Stimulated activated naive CD8-positive, alpha-beta T cell treated with anti-CD3 and anti-CD28 coated beads, Interleukin-15, Interleukin-2, amounts not matched to agents 100 U/mL and 50 U/mL, for 24 hours (primary cell): ENCODE results near the gene C13orf46.

ENCODE experiments used
- ATAC-seq: fragments of 150-1000 bp; cut with Tn5 transposase; one replicate; pipeline ENCODE4 v1.10.0; 2021
- DNase-seq: peaks from one replicate; pipeline ENCODE4 v3.0.0; 2021

C13orf46 gene

GRCh38 chr13:114009590-114010400, 35.9 kb upstream of the C13orf46 start:
- ATAC-seq (no peak), DNase-seq (no peak)

GRCh38 chr13:114008964-114009589, 35.2 kb upstream of the C13orf46 start:
- ATAC-seq = no peak
- no peak for DNase-seq

DNA sequence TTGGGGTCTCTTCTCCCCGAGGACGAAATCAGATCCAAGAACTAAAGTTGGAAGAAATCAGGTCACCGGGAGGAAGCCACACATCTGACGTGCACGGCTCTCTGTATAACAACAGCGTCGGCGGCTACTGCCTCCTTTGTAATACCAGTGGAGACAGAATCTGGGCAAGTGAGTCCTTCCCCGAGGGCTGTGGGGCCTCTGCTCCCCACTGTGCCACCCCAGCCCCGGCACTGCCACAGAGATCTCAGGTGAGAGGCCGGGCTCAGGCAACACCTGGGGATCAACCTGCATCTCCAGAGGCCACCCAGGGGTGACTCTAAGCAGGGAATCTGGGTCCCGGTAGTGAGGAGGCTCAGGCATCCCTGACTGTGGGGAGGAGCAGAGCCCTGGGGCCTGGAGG, 33.7 kb upstream of the C13orf46 start:
- no peak for ATAC-seq
- DNase-seq = no peak

DNA sequence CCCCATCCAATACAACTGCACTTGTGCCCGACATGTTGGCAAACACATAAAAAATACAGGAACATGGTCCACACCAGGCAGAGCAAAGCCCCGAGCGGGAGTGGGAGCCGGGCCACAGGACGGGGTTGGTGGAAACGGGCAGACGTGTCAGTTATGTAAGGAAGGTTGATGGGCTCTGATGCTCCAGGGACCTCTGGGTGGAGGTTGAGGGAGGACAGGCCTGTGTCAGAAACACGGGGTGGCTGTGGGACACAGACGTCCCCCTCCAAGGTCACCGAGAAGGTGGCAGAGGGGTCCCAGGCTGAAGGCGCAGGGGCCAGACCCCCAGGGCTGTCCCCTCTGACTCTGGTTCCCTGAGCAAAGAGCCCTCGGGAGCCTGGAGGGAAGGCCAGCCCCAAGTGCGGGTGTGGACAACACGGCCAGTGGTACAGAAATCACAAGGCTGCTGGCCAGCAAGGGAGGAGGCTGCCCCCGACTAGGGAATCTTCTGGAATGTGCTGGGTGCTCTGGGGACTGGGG, 31.4 kb upstream of the C13orf46 start:
- no peak for ATAC-seq
- no peak for DNase-seq

GRCh38 chr13:114004420-114005205, 30.7 kb upstream of the C13orf46 start:
- ATAC-seq (no peak), DNase-seq (no peak)

DNA sequence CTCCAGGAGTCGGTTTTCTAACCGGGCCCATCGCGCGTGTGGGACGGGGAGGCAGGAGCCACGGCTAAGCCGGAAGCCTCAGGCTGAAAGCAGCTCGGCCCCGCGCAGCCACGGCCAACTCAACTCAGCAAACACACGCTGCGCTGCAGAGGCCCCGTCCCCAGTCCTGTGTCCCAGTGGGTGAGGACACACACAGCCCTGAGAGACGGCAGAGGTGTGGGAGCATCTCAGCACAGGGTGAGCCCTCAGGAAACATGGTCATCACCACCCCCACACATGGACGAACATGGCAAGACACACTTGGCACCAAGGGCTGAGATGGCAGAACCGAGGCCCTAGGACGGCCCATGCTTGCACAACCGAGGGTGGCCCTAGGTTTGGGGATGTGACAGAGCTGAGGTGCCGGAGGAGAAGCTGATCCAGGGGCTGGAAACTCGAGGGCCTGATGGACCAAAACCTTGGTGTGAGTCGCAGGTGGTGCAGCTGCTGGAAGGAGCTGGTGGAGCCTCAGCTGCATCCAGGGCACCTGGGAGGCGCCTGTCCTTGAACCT, 29.0 kb upstream of the C13orf46 start:
- ATAC-seq (no peak), DNase-seq (no peak)

GRCh38 chr13:114002009-114002544, 28.2 kb upstream of the C13orf46 start:
- DNase-seq = no peak
- no peak for ATAC-seq

DNA sequence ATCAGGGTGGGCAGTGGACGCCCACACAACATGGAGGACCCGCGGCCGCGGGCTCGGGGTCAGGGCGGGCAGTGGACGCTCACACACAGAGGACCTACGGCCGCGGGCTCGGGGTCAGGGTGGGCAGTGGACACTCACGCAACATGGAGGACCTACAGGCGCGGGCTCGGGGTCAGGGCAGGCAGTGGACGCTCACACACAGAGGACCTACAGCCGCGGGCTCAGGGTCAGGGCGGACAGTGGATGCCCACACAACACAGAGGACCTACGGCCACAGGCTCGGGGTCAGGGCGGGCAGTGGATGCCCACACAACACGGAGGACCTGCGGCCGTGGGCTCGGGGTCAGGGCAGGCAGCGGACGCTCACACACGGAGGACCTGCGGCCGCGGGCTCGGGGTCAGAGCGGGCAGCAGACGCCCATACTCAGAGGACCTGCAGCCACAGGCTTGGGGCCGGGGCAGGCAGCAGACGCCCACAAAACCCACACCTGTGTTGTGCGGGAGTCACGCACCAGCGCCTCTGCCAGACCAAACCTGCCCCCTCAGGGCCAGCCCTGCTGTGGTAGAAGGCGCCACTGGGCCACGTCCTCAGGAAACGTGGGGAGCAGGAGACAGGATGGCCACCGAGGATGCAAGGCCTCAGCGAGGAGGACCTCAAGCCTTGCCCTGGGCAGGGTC, 27.6 kb upstream of the C13orf46 start:
- ATAC-seq (no peak), DNase-seq (no peak)

- no peak for ATAC-seq
- DNase-seq = no peak
These were observed 26.5 kb upstream of the C13orf46 start for GRCh38 chr13:114000151-114001040.

GRCh38 chr13:113999618-113999910, 25.7 kb upstream of the C13orf46 start:
- no peak for DNase-seq

GRCh38 chr13:113998781-113999617, 25.1 kb upstream of the C13orf46 start:
- no peak for ATAC-seq

More at GRCh38 chr13:113999618-113999910, 25.7 kb upstream of the C13orf46 start:
- ATAC-seq = no peak

DNA sequence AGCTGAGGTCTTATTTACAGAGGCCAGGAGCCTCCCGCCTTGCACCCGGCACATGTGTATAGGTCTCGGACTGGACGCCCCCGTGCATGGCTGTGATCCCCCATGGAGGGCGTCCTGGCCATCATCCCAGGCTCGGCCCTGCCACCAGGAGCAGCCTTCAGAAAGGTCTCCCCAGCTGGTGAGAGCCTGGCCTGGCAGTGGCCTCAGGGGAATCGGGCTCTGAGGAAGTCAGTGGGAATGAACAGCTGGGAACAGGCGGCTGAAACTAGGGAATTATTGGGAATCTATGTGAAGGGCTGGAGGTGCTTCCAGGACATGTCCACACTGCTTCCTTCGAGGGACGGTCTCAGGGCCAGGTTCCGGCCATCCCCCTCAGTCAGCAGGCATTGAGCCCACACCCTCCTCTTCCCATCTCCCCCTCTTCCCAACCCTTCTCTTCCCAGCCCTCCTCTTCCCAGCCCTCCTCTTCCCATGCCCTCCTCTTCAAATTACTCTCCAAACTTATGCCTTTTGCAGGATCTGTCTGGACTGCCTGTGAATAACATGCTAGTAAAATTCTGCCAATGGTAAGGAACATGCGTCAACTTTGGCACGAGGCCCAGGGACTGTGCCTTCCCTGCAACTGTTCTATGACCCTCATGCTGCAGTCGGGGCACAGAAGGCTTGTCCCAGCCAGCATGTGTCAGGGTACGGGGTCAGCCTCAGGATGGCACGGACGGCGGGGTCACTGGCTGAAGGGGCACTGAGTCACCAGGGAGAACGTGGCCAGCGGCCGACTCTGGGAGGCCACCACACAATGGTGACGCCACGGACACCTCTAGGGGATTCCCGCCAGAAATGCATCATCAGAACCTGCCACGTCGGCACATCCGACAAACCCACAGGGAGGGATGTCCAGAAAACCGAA, 24.2 kb upstream of the C13orf46 start:
- DNase-seq (no peak), ATAC-seq (no peak)

More at GRCh38 chr13:113998781-113999617, 25.1 kb upstream of the C13orf46 start:
- DNase-seq = no peak

DNA sequence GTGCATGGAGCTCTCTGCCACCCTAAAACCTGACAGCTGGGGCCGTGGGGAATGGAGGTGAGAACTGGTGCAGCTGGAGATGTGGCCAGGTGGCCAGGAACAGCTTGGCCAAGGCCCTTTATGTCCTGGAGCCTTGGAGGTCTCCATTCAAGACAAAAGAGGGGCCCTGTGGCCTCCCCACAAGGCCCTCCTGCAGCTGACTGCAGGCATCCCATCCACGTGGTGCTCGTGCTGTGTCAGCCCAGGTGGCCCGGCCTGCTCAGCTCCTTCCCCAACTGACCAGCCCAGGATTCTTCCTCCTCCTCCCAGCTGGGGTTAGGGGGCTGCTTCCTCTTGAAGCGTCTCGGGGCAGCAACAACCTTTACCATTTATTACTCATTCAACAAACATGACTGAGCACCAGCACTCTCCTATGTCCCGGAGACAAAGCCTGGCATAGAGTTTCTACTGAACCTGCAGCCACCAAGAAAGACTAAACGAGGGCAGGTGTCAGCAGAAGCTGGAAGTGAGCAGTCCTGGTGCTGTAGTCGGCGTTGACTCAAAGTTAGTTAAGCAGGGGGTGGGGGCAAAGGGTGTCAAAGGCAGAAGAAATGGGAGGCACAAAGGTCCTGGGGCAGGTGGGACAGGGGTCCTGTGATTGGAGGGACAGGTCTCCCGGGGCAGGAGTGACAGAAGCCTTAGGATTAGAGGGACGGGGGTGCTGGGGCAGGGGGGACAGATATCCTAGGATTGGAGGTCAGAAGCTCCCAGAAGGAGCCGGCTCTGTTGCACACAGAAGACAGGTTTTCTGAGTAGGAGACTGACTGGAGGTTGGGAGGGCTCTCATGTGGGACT, 23.3 kb upstream of the C13orf46 start:
- ATAC-seq (no peak), DNase-seq (no peak)

DNA sequence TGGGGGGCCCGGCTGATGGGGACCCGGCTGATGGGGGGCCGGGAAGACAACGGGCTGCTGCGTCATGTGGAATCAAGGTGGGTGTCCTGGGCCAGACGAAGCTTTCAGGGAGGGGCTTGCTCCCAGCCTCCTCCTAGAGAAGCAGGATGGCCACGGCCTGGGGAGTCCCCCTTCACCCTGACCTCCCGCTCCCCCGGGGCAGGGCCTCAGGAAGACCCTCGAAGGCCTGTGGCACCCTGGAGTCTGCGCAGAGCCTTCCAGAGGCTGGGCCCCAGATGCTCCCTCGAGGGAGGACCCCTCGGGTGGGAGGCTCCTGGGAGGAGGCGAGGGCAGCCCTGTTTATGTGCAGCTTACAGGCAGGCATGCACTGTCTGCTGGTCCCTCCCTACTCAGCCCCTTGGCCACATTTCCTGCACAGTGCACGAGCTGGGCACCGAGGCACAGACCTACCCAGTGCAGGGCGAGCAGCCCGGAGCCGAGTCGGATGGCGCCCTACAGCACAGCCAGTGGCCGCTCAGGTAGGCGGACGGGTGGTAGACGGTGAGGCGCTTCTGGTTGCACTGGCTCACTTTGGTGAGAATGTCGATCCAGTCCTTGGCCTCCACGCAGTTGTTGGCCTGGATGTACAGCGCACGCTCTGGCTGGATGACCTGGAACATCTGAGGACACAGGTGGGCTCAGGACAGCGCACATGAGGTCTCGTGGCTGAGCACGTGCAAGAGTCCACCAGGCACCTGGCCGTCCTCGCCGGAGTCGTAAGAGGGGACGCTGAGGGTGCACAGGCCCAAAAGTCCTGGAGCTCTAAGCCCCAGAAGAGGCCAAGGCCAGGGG, 22.4 kb upstream of the C13orf46 start:
- ATAC-seq (no peak), DNase-seq (no peak)

- no peak for ATAC-seq
These were observed 21.2 kb upstream of the C13orf46 start for GRCh38 chr13:113995051-113995601.

DNA sequence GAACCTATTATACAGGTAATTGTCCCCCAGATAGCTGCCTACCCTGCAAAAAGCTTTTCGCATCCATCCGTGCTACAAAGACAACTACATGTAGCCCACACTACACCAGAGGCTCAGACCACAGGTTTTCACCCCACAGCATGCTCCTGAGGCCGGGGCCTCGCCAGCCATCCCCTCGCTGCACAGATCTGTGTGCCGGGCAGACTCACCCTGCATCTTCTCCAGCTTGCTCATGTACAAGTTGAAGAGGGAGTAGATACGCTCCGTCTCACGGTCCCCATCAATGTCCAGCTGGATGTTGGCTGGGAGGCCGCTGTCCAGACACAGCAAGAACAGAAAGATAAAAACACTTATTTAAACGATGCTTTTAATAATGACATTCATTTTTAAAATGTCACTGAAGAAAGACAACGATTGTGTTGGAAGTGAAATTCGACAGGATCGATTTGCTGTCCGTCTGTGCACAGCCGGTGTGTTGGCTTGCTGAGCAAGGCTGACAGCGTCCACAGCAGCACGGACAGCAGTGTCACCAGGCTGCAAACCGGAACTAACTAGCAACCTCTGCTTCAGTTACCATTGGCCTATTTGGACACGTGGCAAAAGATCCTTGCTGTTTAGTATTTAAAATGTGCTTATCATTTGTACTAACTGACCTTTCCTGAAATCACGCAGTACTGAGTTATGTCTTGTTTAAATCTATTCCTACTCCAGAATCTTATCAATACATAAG, 18.6 kb upstream of the C13orf46 start:
- DNase-seq (no peak), ATAC-seq (no peak)

More at GRCh38 chr13:113995051-113995601, 21.2 kb upstream of the C13orf46 start:
- no peak for DNase-seq
